HG03064 (cell line): Measurements from ENCODE around the gene ESR2.
"Not testable (repeated sequence)": the region's sequence is repeated elsewhere in the genome, so short reads cannot be mapped to it uniquely, and the experiment has no call there.

Experiments used
- ATAC-seq: cut with Tn5 transposase; IDR thresholded peaks from one replicate; pipeline ENCODE4 v1.9.1; 2021; ENCODE audit warnings: low read depth; ENCODE audit not compliant: unreplicated experiment

ESR2 gene

GRCh38 chr14:64225151-64225757 is 68.9 kb downstream of the ESR2 start:
- ATAC-seq: no peak

- no peak for ATAC-seq
Observed at GRCh38 chr14:64221391-64222003, 72.7 kb downstream of the ESR2 start.

GRCh38 chr14:64220466-64220865 is 73.7 kb downstream of the ESR2 start:
- no peak for ATAC-seq

GRCh38 chr14:64220056-64220455 is 74.1 kb downstream of the ESR2 start:
- ATAC-seq: no peak

- ATAC-seq: no peak
Observed at GRCh38 chr14:64218344-64219240, 75.6 kb downstream of the ESR2 start.

GRCh38 chr14:64217834-64218233 is 76.3 kb downstream of the ESR2 start:
- ATAC-seq: no peak

- no peak for ATAC-seq
Observed at GRCh38 chr14:64217308-64217707, 76.9 kb downstream of the ESR2 start.

GRCh38 chr14:64215978-64216377 is 78.2 kb downstream of the ESR2 start:
- no peak for ATAC-seq

- ATAC-seq: no peak
Observed at GRCh38 chr14:64215274-64215673, 78.9 kb downstream of the ESR2 start.

- no peak for ATAC-seq
Observed at GRCh38 chr14:64213853-64214570, 80.2 kb downstream of the ESR2 start.

- ATAC-seq: no peak
Observed at GRCh38 chr14:64213086-64213485, 81.1 kb downstream of the ESR2 start.

GRCh38 chr14:64212666-64213065 is 81.5 kb downstream of the ESR2 start:
- no peak for ATAC-seq

- not testable (repeated sequence) for ATAC-seq
Observed at GRCh38 chr14:64210912-64211311, 83.3 kb downstream of the ESR2 start.

- no peak for ATAC-seq
Observed at GRCh38 chr14:64210216-64210615, 84.0 kb downstream of the ESR2 start.

GRCh38 chr14:64209444-64210131 is 84.6 kb downstream of the ESR2 start:
- no peak for ATAC-seq

GRCh38 chr14:64208981-64209380 is 85.2 kb downstream of the ESR2 start:
- ATAC-seq: no peak

- no peak for ATAC-seq
Observed at GRCh38 chr14:64208261-64208660, 85.9 kb downstream of the ESR2 start.

- ATAC-seq: no peak
Observed at GRCh38 chr14:64203366-64204006, 90.7 kb downstream of the ESR2 start.

- ATAC-seq: no peak
Observed at GRCh38 chr14:64202716-64203115, 91.5 kb downstream of the ESR2 start.
